GM21390 (cell line): ENCODE results near the gene TTC28.

Experiments
- ATAC-seq: cut with Tn5 transposase; IDR thresholded peaks from one replicate; pipeline ENCODE4 v1.9.1; 2021; ENCODE audit not compliant: unreplicated experiment

Gene TTC28

GRCh38 chr22:28411125-28411524, 268.5 kb downstream of the TTC28 start:
- no peak for ATAC-seq

DNA sequence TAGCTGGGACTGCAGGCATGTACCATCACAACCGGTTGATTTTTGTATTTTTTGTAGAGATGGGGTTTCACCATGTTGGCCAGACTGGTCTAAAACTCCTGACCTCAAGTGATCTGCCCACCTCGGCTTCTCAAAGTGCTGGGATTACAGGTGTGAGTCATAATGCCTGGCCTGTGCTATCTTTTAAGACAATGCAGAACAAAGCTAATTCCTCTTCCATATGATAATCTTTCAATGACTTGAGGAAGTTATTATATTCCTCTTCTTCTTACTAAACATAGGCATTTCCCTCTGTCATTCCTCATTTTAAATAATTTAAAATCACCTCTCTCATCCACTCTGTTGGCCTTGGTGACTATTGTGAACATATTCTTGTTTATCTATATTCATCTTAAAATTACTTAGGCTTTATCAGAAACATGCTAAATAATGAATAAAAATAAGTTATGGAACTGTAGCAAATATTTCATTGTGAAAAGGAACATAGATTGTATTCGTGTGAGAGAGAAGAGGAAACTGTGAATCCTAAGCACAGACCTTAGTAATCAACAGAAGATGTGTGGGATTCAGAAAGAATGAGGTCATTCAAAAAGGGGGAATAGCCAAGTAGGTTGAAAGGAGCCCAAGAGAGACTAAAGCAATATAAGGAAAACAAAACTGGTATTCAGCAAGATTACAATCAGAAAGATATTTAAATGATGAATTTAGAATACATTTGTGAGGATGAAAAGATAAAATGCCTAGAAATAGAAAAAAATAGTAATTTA, 269.4 kb downstream of the TTC28 start:
- no peak for ATAC-seq

GRCh38 chr22:28408709-28409108, 270.9 kb downstream of the TTC28 start:
- no peak for ATAC-seq

DNA sequence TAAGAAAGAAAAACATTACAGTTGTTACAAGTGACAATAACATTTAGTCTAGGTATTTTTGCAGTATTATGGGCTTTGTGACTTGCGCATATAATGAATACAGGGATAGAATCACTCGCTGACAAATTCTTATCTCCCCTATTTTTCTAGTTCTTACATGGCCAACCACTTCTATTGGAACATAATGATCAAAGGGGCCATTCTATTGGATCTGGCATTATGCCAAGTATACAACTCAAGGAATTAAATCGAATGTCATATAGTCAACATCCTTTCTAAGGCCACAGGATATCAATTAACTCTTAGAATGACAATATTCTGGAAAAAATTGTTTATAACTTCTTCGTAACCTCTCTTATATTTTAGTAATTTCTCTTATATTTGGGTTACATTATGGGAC, 272.0 kb downstream of the TTC28 start:
- no peak for ATAC-seq

DNA sequence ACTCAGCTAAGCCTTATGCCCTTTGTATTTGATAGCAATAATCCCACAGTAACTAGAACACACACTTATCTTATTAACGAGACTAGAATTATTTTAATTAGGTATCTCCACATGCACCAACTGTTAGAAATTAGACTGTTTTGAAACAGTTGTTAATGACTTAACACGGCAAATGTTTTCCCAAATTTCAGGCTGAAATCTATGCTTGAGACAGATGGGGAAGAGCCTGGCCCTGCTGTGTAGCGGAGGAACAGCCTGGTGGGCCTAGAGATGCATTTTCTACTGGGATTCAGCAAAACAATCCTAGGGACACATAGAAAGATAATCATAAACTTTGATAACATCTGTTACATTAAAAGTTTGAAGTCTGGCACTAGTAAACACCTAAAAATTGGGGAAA, 273.4 kb downstream of the TTC28 start:
- ATAC-seq = no peak

DNA sequence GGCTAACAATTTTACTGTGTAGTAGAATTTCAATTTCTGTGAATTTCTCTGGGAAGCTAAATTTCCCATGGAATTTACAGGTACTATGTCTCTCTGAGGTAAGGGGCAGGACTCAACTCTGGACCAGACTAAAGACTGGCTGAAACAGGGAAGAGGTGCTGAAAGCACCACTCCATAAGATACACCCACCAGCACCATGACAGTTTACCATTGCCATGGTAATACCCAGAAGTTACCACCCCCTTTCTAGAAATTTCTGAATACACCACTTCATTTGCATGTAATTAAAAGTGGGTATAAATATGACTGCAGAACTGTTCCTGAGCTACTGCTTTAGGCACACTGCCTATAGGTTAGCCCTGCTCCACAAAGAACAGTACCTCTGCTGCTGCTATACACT, 274.1 kb downstream of the TTC28 start:
- ATAC-seq = no peak

DNA sequence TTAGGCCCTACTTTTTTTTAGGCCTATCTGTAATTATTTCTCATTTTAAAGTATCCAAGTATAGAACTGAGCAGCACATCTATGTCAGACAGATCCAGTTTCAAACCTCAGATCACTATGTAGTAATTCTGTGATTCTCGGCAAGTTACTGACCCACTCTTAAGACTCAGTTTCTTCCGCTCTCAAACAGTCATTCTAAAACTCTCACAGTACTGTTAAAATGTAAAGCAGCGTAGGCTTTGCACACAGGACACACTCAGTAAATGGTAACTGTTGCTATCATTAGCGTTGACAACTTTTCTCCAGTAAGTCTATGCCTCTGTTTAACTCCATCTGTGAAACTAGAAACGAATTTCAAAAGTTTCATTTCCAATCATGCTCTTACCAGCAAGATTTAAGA, 277.1 kb downstream of the TTC28 start:
- no peak for ATAC-seq

GRCh38 chr22:28402060-28402459, 277.6 kb downstream of the TTC28 start:
- ATAC-seq = no peak

DNA sequence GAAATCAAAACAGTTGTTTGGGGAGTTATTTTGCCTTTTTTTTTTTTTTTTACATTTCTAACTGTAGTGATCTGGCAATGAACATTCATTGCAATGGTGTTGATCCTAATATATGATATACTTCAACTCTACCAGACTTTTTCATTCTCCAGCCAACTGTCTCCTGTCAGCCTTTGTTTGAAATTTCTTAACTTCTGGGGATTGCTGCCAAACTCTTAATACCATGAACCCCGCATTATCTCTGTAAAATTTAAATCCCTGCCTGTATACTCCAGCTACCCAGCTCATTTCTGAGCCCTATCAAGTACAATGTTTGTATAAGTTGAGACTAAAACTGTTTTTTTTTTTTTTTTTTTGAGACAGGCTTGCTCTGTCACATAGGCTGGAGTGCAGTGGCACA, 280.7 kb downstream of the TTC28 start:
- ATAC-seq = no peak

- ATAC-seq = no peak
These were observed 281.3 kb downstream of the TTC28 start for GRCh38 chr22:28398355-28398754.

DNA sequence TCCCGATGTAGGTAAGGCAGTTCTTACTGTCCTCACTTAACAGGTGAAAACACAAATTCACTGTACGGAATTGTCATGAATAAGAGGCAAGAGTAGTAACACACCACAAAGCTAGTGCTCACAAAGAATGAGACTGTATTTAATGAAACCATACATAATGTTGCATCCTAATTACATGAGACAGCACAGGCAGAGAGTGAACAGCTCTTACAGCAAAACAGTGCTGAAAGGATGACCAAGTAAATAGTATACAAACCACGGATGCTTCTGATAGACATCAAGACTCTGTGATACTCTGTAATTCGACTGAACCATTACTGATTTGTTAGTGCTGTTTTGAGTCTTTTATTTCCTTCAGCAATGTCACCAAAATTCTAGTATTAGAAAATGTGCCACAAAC, 282.3 kb downstream of the TTC28 start:
- no peak for ATAC-seq

- no peak for ATAC-seq
These were observed 283.5 kb downstream of the TTC28 start for GRCh38 chr22:28395920-28396753.

- no peak for ATAC-seq
These were observed 284.1 kb downstream of the TTC28 start for GRCh38 chr22:28395520-28395919.

DNA sequence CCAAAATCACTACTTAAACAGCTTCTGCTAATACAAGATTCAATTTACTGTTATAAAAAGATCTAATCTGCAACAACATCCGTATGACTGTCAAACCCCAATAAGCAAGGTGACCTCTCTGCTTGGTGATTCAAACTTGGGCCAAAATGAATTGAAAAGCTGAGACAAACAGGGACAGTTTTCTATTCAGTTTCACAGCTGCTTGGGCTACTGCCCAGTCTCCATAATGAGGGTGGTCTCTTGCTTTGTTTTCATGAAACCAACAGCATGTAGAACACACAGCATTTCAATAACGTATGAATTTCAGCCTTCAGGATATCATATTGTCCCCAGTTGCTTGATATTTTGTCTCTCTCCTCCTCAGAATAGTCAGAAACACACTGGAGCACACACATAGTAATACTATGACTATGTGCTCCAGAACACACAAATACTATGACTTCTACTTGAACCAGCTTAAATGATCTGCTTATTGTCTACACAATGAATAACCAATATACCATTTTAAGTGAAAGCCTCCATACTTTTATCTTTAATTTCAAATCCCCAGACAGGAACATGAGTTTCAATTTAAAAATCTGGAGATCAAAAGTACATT, 285.0 kb downstream of the TTC28 start:
- ATAC-seq = no peak

DNA sequence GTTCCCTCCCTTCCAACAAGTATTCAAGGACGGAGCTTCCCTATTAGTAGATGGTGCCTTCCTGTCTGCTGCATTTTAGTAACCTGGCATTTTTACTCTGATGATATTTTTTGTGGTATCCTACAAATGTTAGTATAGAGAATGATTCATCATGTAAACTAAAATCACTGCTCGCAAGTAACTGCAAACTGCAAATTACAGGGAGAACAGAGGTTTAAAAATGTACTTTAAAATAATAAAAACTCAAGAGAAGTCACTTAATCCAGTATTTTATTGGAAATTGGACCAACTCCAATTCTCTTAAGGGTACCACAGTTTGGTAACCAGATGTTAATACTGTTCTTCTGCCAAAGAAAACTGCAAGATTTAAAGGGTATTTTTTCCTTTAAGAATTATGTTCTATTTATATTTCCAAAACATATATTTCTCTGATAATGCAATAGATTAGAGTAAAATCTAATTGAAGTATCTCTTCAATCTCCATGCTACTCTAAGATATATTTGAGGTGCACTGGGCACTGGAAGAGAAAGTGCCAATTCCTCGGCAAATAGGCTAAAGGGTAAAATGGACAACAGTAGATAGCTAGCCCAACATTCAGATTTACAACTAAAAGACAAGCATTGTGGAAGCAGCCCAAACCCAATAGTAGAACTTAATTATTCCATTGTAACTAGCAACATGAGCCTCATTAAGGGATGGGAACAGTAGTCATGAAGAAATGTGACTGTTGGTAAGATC, 298.0 kb downstream of the TTC28 start:
- ATAC-seq = no peak

GRCh38 chr22:28379951-28380350, 299.7 kb downstream of the TTC28 start:
- no peak for ATAC-seq

DNA sequence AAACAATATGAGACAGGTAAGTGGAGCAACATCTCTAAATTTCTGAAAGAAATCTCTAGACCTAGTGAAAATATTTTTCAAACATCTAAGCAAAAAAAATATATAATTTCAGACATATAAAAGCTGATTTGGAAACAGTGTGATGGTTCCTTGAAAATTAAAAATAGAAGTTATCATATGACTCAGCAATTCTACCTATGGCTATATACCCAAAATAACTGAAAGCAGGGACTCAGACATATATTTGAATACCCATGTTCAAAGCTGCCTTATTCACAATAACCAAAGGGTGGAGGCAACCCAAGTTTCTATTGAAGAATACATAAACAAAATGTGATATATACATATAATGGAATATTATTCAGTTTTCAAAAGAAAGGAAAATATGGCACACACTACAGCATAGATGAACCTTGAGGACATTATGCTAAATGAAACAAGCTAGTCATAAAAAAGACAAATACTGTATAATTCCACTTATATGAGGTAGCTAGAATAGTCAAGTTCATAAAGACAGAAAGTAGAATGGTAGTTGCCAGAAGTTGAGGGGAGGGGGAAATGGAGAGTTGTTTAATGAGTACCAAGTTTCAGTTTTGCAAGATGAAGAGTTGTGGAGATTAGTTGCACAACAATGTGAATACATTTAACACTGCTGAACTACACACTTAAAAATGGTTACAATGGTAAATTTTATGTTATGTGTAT, 300.4 kb downstream of the TTC28 start:
- ATAC-seq = no peak

DNA sequence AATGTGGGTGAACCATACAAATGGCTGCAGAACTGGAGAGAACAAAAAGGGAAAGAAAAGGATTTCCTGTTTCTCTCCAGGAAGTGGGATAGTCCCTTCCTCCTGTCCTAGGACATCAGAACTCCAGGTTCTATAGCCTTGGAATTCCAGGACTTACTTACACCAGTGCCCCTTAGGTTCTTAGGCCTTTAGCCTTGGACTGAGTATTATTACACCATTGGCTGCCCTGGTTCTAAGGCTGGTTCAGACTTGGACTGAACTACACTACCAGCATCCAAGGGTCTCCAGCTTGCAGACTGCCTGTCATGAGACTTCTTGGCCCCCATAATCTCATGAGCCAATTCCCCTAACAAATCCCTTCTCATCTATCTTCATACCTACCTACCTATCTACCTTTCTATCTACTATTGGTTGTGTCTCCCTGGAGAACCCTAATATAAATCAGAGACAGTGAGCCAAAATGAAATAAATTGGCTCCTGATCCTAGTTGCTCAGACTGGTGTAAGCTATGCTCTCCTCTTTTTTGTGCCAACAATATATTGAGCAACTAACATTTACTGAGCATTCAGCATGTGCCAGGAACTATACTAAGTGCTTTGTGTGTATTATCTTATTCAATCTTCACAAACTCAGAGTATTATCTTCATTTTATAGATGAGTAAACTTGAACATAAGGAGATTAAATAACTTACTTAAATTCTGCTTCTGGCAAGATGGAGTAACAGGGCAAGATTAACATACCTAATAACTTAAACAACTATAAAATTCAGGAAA, 303.7 kb downstream of the TTC28 start:
- no peak for ATAC-seq

DNA sequence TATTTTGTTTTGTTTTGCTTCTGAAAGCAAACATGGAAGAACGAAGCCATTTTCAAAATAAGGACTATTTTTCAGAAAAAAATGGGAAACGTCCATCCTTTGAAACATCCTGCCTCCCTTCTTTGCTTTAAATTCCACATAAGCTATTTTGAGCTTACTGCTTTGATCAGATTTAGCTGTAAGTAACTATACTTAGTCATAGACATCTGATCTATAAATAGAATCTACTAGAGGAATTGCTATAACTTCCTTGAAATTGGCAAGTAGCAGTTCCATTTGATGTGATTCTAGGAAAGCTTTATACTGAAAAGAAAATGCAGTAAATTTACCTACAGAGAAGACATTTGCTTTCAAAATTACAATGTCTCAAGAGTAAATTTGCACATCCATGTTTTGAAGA, 305.8 kb downstream of the TTC28 start:
- ATAC-seq = no peak

GRCh38 chr22:28369854-28370253, 309.8 kb downstream of the TTC28 start:
- ATAC-seq = no peak
